Islet of Langerhans (tissue), 1 donor: ENCODE measurements around the gene SLC32A1.
A peak's percentile ranks its signal among the peaks of the same experiment; 100 is the strongest.

Source experiments
- FAIRE-seq: peaks from one replicate; lab custom pipeline; 2011; peaks lifted over from hg19 to GRCh38; lab: Jason Lieb, UNC

The SLC32A1 gene

GRCh38 chr20:38725931-38726803 is 1.9 kb downstream of the SLC32A1 start:
- FAIRE-seq = no peak

GRCh38 chr20:38726804-38727606 is 2.7 kb downstream of the SLC32A1 start:
- FAIRE-seq = no peak

GRCh38 chr20:38727607-38728190 is 3.4 kb downstream of the SLC32A1 start:
- no peak for FAIRE-seq

DNA sequence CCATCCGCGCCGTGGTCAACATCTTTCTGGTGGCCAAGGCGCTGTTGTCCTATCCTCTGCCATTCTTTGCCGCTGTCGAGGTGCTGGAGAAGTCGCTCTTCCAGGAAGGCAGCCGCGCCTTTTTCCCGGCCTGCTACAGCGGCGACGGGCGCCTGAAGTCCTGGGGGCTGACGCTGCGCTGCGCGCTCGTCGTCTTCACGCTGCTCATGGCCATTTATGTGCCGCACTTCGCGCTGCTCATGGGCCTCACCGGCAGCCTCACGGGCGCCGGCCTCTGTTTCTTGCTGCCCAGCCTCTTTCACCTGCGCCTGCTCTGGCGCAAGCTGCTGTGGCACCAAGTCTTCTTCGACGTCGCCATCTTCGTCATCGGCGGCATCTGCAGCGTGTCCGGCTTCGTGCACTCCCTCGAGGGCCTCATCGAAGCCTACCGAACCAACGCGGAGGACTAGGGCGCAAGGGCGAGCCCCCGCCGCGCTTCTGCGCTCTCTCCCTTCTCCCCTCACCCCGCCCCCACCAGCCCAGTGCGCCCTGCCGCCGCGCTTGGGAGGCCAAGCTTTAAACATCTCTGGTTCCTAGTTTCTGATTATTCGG is 4.0 kb downstream of the SLC32A1 start:
- no peak for FAIRE-seq

DNA sequence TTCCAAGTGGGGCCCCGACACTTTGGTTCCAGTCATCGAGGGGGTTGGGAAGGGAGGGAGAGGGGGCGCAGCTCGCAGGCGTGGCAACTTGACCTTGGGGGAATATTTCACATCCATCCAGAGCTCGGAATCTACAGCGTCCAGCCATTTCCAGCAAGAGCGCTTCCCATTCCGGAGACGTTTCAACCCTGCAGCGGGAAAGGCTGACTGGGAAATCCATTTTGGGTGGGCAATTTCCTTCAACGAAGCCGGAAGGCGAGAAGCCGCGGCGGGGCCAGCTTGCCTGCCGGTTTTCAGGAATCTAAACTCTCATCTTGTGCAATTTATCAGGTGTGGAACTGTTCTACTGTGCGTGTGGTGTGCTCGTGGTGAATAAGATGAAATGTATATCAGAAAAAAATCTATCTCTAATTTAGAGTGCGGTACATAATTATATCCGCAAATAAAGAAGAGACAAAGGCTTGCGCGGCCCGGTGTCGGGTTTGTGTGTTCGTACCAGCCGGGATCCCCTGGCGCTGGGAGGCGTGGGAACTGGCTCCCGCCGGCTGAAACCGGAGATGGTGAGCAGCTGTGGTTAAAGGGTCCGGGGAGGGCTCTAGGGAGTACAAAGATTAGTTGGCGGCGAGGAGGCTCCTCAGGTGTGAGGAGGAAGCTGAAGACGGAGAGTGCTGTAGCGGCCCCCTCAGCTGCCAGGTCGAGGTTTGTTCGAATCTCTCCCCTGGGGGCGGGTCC is 4.8 kb downstream of the SLC32A1 start:
- no peak for FAIRE-seq

GRCh38 chr20:38729767-38730166 is 5.5 kb downstream of the SLC32A1 start:
- FAIRE-seq = no peak

DNA sequence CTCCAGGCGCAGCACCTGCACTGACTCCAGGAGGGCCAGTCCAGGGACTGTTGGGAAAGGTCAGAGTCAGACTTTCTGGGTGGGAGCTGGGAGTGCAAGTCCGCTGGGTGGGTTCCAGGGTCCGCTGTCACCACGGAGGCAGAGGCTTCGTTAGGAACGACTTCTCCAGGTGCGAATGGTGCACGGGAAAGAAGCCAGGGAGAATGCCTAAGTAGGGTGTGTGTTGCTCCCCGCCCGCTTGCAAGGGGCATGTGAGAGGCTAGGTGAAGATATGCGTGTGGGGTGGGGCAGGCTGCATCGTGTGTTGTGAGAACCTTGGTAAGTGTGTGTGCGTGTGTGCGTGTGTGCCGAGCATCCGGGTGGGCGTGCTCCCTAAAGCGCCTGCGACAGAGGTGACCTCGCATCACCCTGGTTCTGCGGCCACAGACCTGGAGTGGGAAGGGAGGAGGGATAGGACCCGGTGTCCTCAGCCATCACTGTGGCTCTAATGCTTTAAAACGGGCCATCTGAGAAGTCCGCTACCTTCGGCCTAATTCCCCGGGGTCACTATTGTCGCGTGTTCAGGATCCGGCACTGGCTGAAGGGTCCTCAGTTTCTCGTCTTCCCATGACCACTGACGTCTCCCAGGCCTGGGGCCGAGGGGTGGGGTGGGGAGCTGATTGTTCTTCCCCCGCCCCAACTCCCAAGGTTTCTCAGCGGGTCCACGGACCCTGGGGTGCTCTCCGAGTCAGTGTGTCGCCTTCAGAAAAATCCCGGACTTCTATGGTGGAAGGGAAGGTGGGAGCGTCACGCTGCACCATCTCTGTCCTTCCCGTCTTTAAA is 6.1 kb downstream of the SLC32A1 start:
- no peak for FAIRE-seq

DNA sequence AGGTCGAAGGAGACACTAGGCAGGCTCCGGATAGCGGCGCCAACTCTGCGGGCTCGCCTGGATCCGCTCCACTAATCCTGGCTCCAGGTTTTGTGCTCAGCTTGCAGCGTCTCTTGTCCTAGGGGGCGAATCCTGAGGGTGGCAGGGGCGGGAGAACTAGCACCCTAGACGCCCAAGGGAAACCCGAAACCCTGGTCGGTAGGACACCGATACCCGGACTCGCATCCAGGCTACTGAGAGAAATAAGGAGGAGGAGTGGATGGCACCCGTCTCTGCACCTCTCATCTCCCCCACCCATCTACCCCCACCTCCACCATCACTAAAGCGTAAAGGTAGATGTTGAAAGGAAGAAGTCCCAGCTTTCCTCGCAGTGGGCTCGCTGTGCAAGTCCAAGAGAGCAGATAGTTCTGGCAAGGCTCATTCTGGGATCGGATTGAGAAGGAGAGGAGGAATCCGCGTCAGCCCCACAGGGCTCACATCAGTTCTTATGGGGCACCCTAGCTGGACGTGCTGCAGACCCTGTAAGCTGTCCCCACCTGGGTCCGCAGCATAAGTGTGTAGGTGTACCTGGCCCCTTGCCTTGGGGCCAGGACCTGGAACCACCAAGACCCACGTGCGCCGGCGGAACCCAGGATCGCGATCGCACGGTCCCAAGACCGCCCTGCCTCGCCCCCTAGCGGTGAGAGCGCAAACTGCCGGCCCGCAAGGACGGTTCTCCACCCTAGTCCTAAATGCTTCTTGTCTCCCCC is 6.9 kb downstream of the SLC32A1 start:
- FAIRE-seq = no peak

DNA sequence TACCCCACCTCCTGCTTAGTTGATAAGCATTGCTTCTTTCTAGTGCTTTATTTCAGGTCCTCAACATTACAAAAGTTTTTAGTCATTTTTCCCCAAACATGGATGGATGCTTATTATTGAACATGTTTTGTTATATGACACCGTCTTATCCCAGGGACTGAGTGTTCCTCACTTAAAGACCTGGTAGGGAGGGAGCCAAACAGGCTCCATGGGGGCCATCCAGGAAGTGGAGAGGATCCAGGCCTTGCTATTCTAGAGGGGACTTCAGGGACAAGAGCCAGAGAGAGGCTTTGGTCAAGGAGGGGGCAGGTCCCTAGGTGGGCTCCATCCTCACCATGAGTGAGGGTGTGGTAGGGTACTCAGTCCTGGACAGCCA is 7.4 kb downstream of the SLC32A1 start:
- FAIRE-seq = no peak

GRCh38 chr20:38732981-38733380 is 8.7 kb downstream of the SLC32A1 start:
- FAIRE-seq = no peak

DNA sequence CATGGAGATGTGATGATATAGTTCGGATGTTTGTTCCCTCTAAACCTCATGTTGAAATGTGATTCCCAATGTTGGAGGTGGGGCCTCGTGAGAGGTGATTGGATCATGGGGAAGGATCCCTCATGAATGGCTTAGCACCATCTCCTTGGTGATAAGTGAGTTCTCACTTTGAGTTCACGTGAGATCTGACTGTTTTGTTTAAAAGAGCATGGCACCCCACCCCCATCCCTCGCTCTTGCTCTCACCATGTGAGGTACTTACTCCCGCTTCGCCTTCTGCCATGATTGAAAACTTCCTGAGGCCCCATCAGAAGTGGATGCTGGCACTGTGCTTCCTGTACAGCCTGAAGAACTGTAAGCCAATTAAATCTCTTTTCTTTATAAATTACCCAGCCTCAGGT is 10.9 kb downstream of the SLC32A1 start:
- no peak for FAIRE-seq

- FAIRE-seq = no peak
Observed at GRCh38 chr20:38737887-38738286, 13.6 kb downstream of the SLC32A1 start.

GRCh38 chr20:38745757-38746156 is 21.5 kb downstream of the SLC32A1 start:
- FAIRE-seq = no peak

- no peak for FAIRE-seq
Observed at GRCh38 chr20:38747495-38748096, 23.3 kb downstream of the SLC32A1 start.

GRCh38 chr20:38748097-38748860 is 24.0 kb downstream of the SLC32A1 start, which contains the start of gene ACTR5:
Gene ACTR5, plus strand, starts transcription at chr20:38748460. Its CDS starts 19 bp downstream, at chr20:38748479.
- FAIRE-seq = no peak

- no peak for FAIRE-seq
Observed at GRCh38 chr20:38748861-38749149, 24.5 kb downstream of the SLC32A1 start.

- FAIRE-seq = peak; percentile 96
Observed at GRCh38 chr20:38751360-38751976, 27.2 kb downstream of the SLC32A1 start.

- FAIRE-seq = no peak
Observed at GRCh38 chr20:38752029-38752428, 27.7 kb downstream of the SLC32A1 start.

- no peak for FAIRE-seq
Observed at GRCh38 chr20:38754924-38755323, 30.6 kb downstream of the SLC32A1 start.
